CD14-positive monocyte (primary cell): ENCODE data around the gene PPP2R2C. TPM values are rescaled to one million over a fixed set of nuclear protein-coding genes. Genes with fewer than 3 reads are reported as not detected.

Experiments used
- DNase-seq, 3 donors: peaks; one replicate each; pipeline ENCODE4 v3.0.0-alpha.2; 2011 to 2022
- H2AFZ ChIP-seq: 2 replicates; pipeline ENCODE4 v1.6.0; 2012; ENCODE audit warnings: mild to moderate bottlenecking, low read depth, low read length, inconsistent platforms; ENCODE audit not compliant: insufficient read depth, poor library complexity, severe bottlenecking
- H3K27ac ChIP-seq, 2 donors: 1 replicate in 1 of 2; 2 replicates in 1 of 2; pipeline ENCODE4 v1.5.1; 2012 to 2013; ENCODE audit warnings: low read length in 2 of 2, control low read depth in 1 of 2, inconsistent platforms in 1 of 2, low read depth in 1 of 2, mild to moderate bottlenecking in 1 of 2
- H3K27me3 ChIP-seq, 2 donors: one replicate each; pipeline versions ENCODE4 v1.6.0 to v1.6.1; 2011 to 2013; ENCODE audit warnings: low read length in 2 of 2; ENCODE audit not compliant: control insufficient read depth in 2 of 2, insufficient read depth in 2 of 2
- H3K36me3 ChIP-seq, 2 donors: replicated peaks in 1 of 2; 1 replicate in 1 of 2; 2 replicates in 1 of 2; pipeline versions ENCODE4 v1.5.1 to v1.6.1; 2012 to 2013; ENCODE audit warnings: low read length in 2 of 2, control low read depth in 1 of 2, inconsistent platforms in 1 of 2, mild to moderate bottlenecking in 1 of 2; ENCODE audit not compliant: insufficient read depth in 2 of 2, control insufficient read depth in 1 of 2
- H3K4me1 ChIP-seq, 2 donors: 1 replicate in 1 of 2; 2 replicates in 1 of 2; pipeline versions ENCODE4 v1.5.1 to v1.6.1; 2012 to 2013; ENCODE audit warnings: low read length in 2 of 2, control low read depth in 1 of 2, inconsistent platforms in 1 of 2, mild to moderate bottlenecking in 1 of 2, moderate library complexity in 1 of 2; ENCODE audit not compliant: insufficient read depth in 2 of 2, control insufficient read depth in 1 of 2
- H3K4me2 ChIP-seq: replicated peaks from 2 replicates; pipeline ENCODE3; 2012; ENCODE audit warnings: low read length, moderate library complexity, mild to moderate bottlenecking; ENCODE audit not compliant: poor library complexity, severe bottlenecking; ENCODE audit errors: extremely low read depth
- H3K4me3 ChIP-seq, 3 experiments: fragments of 200-600 bp in 1 of 3; sonication (generic) in 1 of 3; replicated peaks in 1 of 3; 1 replicate in 2 of 3; 2 replicates in 1 of 3; pipeline ENCODE4 v1.5.1; 2011 to 2013; ENCODE audit warnings: low read length in 3 of 3, mild to moderate bottlenecking in 3 of 3, control low read depth in 2 of 3, low read depth in 2 of 3, inconsistent platforms in 1 of 3, moderate library complexity in 1 of 3
- H3K79me2 ChIP-seq: 2 replicates; pipeline ENCODE4 v1.6.0; 2012; ENCODE audit warnings: mild to moderate bottlenecking, control low read depth, inconsistent platforms, low read length, moderate library complexity; ENCODE audit not compliant: insufficient read depth
- H3K9ac ChIP-seq: 2 replicates; pipeline ENCODE4 v1.6.0; 2017; ENCODE audit warnings: low read length, mild to moderate bottlenecking; ENCODE audit not compliant: insufficient read depth, poor library complexity, severe bottlenecking
- H3K9me3 ChIP-seq, 2 donors: replicated peaks in 1 of 2; 1 replicate in 1 of 2; 2 replicates in 1 of 2; pipeline versions ENCODE4 v1.5.1 to v1.6.1; 2012 to 2013; ENCODE audit warnings: low read length in 2 of 2, control low read depth in 1 of 2; ENCODE audit not compliant: control insufficient read depth in 1 of 2, insufficient read depth in 1 of 2
- H4K20me1 ChIP-seq: 2 replicates; pipeline ENCODE4 v1.6.0; 2012; ENCODE audit warnings: mild to moderate bottlenecking, low read length, control low read depth, moderate library complexity; ENCODE audit not compliant: insufficient read depth
- H3K27ac Mint-ChIP-seq, 7 donors: one replicate each; pipeline ENCODE4 v1.8.0; 2020; ENCODE audit warnings: mild to moderate bottlenecking in 7 of 7, mixed read lengths in 7 of 7, moderate library complexity in 6 of 7, inconsistent platforms in 2 of 7
- H3K27me3 Mint-ChIP-seq, 3 donors: one replicate each; pipeline ENCODE4 v1.8.0; 2021 to 2022; ENCODE audit warnings: low read depth in 3 of 3, mild to moderate bottlenecking in 3 of 3, mixed read lengths in 3 of 3, moderate library complexity in 3 of 3, inconsistent platforms in 1 of 3
- H3K36me3 Mint-ChIP-seq, 2 donors: one replicate each; pipeline ENCODE4 v1.8.0; 2020; ENCODE audit warnings: mixed read lengths in 2 of 2, inconsistent platforms in 1 of 2, mild to moderate bottlenecking in 1 of 2
- H3K4me1 Mint-ChIP-seq: one replicate; pipeline ENCODE4 v1.8.0; 2020; ENCODE audit warnings: mild to moderate bottlenecking, mixed read lengths
- H3K4me3 Mint-ChIP-seq, 2 donors: one replicate each; pipeline ENCODE4 v1.8.0; 2020; ENCODE audit warnings: mild to moderate bottlenecking in 2 of 2, mixed read lengths in 2 of 2, moderate library complexity in 1 of 2
- H3K9me3 Mint-ChIP-seq, 7 donors: one replicate each; pipeline ENCODE4 v1.8.0; 2020 to 2022; ENCODE audit warnings: mixed read lengths in 7 of 7, mild to moderate bottlenecking in 6 of 7, moderate library complexity in 6 of 7, inconsistent platforms in 2 of 7
- WGBS: methylation state at CpG from one replicate; pipeline ENCODE4 v1.1.5; 2013; ENCODE audit warnings: missing lambda C conversion rate; ENCODE audit not compliant: insufficient coverage; 5-methylcytosine and 5-hydroxymethylcytosine counted together
- intact Hi-C, 2 donors: fragments of 100-400 bp; cut with micrococcal nuclease; formaldehyde crosslinking; loops; one replicate each; pipeline versions ENCODE4 v1.15.0 to v1.15.1; 2023
- polyA plus RNA-seq, 3 donors: library from polyadenylated mRNA; depleted of rRNA in 1 of 3; unstranded in 2 of 3; stranded (reverse) in 1 of 3; fragments of 300-500 nt in 2 of 3; fragments of >200 nt in 1 of 3; fragmentation: Illumina TruSeq in 2 of 3; gene quantifications; 1 replicate in 2 of 3; 2 replicates in 1 of 3; pipeline ENCODE4 v1.2.3, GENCODE V29; 2012 to 2021
- TF ChIP-seq, protein P1 (sequence below): fragments of 200-600 bp; IDR thresholded peaks from one replicate; pipeline ENCODE4 v1.8.0; 2022; ENCODE audit warnings: antibody characterized with exemption, mild to moderate bottlenecking

PPP2R2C gene
- polyA plus RNA-seq, 3 donors, result not detected

DNA sequence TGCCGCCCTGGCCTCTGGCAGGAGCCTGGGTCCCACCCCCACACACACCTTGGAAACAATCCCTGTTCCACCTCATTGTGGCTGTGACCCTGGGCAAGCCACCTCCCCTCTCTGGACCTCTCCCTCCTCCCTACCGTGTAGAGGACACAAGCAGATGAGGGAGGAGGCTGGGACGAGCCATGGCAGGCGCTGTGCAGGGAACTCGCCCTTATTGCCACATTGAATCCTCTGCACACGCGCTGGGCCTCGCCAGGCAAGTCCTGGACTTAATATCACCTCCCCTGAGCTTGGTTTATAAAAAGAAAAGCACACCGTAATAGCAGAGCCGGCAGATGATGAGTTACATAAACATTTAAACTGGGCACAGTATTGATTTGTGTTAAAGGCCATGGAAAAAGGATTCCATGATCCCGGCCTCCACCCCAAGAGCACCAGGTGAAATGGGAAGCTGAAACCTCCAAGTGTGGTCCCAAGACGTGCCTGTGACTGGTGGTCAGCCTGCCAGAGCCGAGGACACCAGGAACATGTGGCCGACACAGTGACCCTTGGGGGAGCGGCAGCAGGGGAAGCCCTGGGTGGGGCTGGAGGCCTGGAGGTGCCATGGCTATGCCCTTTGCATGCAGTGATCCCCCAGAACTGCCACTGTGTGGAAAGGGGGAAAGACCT, 81.1 kb downstream of the PPP2R2C start:
- Histone ChIP-seq H4K20me1 (no peaks in the 10 kb centered on the region), H3K9ac (no peak overlapping the region), H3K9me3 (no peaks in the 10 kb centered on the region), H3K79me2 (no peaks in the 10 kb centered on the region), H3K4me2 (no peak overlapping the region), H3K36me3 (no peaks in the 10 kb centered on the region), H2AFZ (no peak overlapping the region), H3K4me3 (no peak overlapping the region), H3K27me3 (no peaks in the 10 kb centered on the region), H3K27ac (no peak overlapping the region), H3K4me1 (no peaks in the 10 kb centered on the region)
- H3K9me3 Mint-ChIP-seq, result no peaks in the 10 kb centered on the region
- H3K4me3 Mint-ChIP-seq, result no peak overlapping the region
- H3K27ac Mint-ChIP-seq, result no peak overlapping the region
- intact Hi-C loops, result no loop called here
- WGBS, result 89% methylated on average over 7 of the region's 15 CpGs
- H3K36me3 Mint-ChIP-seq, result no peaks in the 10 kb centered on the region
- DNase-seq, result no peak
- TF ChIP-seq, protein P1, sequence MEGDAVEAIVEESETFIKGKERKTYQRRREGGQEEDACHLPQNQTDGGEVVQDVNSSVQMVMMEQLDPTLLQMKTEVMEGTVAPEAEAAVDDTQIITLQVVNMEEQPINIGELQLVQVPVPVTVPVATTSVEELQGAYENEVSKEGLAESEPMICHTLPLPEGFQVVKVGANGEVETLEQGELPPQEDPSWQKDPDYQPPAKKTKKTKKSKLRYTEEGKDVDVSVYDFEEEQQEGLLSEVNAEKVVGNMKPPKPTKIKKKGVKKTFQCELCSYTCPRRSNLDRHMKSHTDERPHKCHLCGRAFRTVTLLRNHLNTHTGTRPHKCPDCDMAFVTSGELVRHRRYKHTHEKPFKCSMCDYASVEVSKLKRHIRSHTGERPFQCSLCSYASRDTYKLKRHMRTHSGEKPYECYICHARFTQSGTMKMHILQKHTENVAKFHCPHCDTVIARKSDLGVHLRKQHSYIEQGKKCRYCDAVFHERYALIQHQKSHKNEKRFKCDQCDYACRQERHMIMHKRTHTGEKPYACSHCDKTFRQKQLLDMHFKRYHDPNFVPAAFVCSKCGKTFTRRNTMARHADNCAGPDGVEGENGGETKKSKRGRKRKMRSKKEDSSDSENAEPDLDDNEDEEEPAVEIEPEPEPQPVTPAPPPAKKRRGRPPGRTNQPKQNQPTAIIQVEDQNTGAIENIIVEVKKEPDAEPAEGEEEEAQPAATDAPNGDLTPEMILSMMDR, result no peak
- peaks cover 0 to 10% (median 4%) of the 10 kb centered on the region in 3 donors for H3K27me3 Mint-ChIP-seq
- H3K4me1 Mint-ChIP-seq, result no peaks in the 10 kb centered on the region

DNA sequence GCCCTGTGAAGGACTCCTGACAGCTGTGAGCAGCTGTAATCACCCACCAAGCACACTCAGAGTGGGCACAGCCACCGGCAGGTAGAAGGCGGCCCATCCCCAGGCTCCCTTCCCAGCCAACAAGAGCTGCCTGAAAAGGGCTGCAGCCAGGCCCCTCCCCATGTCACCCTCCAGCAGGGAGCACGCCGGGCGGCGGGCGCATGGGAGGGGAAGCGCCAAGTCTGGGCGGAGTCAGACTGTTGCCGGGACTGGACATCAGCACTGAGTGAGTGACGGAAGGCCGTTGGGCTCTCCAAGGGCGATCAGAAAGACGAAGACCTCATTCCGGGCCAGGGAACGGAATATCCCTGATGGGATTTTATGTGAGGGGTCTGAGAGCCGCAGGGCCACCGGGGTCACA, 82.1 kb downstream of the PPP2R2C start:
- intact Hi-C loops, result no loop called here
- Histone ChIP-seq H3K4me3 (no peak overlapping the region), H3K27me3 (no peaks in the 10 kb centered on the region), H3K27ac (no peak overlapping the region), H3K9ac (no peak overlapping the region), H3K4me2 (no peak overlapping the region), H2AFZ (no peak overlapping the region), H3K36me3 (no peaks in the 10 kb centered on the region), H3K79me2 (no peaks in the 10 kb centered on the region), H3K4me1 (no peaks in the 10 kb centered on the region), H3K9me3 (no peaks in the 10 kb centered on the region), H4K20me1 (no peaks in the 10 kb centered on the region)
- H3K27me3 Mint-ChIP-seq, result peaks cover 0 to 10% (median 4%) of the 10 kb centered on the region in 3 donors
- H3K4me1 Mint-ChIP-seq, result no peaks in the 10 kb centered on the region
- WGBS, result 28% methylated on average over 11 of the region's 18 CpGs
- no peaks in the 10 kb centered on the region for H3K36me3 Mint-ChIP-seq
- no peak for DNase-seq
- H3K4me3 Mint-ChIP-seq, result no peak overlapping the region
- no peaks in the 10 kb centered on the region for H3K9me3 Mint-ChIP-seq
- TF ChIP-seq, protein P1, result no peak
- H3K27ac Mint-ChIP-seq, result no peak overlapping the region
